ENCODE measurements around the gene CCDC152.

CCDC152 gene

GRCh38 chr5:42784132-42784531 lies 27.5 kb downstream of the CCDC152 start:
- DNase-seq = no peak

GRCh38 chr5:42785756-42786155 lies 29.1 kb downstream of the CCDC152 start:
- DNase-seq = no peak

GRCh38 chr5:42787073-42787472 lies 30.5 kb downstream of the CCDC152 start:
- no peak for DNase-seq

DNA sequence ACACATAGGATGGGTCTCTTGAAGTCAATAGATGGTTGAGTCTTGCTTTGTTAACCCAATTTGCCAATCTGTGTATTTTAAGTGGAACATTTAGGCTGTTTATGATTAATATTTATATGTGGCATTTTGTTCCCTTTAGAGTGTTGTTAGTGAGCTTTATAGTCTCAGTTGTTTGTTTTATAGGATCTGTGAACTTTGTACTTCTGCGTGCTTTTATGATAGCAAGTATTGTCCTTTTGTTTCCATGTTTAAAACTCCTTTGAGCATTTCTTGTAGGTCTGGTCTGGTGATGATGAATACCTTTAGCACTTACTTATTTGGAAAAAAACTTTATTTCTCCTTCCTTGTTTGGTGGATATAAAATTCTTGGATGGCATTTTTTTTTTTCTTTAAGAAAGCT lies 31.2 kb downstream of the CCDC152 start:
- no peak for DNase-seq

DNA sequence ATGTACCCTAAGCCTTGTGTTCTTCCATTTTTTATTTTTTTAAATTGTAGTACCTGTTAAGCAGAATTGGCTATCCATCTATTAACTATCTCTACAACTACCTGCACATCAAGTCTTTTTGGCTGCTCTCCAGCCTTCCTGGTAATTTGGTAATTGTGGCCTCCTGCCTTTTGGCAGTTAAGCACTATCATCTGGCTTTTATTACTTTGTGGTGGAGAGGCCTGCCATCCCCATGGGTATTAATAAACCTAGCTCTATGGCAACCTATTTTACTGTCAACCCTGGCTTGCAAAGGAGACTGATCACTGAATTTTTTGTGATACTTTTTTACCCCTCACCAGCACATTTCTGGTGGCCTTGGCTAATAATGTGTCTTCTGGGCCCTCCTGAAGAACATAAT lies 34.5 kb downstream of the CCDC152 start:
- peak; percentile 88 for DNase-seq

- no peak for DNase-seq
Measured at GRCh38 chr5:42798284-42799240, 41.9 kb downstream of the CCDC152 start.

GRCh38 chr5:42799241-42799608 lies 42.6 kb downstream of the CCDC152 start:
- no peak for DNase-seq

DNA sequence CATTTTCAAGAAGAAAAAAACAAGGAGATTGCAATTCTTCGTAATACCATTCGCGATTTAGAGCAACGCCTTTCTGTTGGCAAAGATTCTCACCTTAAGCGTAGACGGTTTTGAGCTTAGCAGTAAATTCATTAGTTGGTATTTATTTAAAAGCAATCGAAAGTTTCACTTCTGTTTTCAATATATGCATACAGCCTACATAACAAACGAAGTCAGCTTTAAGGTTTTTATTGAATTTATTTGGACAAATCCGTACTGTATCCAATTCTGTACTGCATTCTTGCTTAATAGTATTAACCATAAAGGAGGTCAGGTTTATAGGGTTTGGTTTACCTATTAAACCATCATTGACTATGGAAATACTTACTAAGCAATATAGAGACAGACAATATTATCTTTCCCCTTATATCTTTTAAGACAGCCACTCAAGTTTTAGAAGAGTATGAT lies 43.1 kb downstream of the CCDC152 start:
- DNase-seq = no peak

DNA sequence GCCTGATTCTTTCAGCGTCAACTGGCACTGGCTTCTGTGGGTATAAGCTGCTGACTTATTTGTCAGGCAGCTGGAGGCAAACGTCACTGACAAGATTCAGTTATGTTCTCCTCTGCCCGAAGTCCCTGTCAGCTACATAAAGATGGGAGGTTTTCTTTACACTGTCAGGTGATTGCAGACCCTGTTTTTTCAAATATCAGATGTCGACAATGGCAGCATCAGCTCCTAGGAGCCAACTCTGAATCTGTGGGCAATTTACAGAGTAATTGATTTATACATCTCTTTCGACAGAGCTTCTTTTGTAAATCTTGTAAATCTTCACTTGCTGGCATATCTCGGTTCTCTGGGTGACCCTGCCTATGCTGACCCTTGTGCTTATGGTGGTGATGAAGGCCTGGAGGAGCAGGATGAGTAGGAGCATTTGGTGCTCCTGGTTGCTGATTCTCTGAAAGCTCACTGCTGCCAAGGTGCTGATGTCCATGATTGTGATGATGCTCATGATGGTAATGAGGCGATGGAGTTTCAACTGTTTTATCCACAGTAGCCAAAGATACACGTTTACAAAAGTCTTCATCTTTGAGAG lies 44.2 kb downstream of the CCDC152 start:
- no peak for DNase-seq

GRCh38 chr5:42801516-42802166 lies 45.0 kb downstream of the CCDC152 start:
- no peak for DNase-seq

GRCh38 chr5:42804717-42805339 lies 48.2 kb downstream of the CCDC152 start:
- no peak for DNase-seq

GRCh38 chr5:42806004-42806700 lies 49.5 kb downstream of the CCDC152 start:
- DNase-seq = no peak

DNA sequence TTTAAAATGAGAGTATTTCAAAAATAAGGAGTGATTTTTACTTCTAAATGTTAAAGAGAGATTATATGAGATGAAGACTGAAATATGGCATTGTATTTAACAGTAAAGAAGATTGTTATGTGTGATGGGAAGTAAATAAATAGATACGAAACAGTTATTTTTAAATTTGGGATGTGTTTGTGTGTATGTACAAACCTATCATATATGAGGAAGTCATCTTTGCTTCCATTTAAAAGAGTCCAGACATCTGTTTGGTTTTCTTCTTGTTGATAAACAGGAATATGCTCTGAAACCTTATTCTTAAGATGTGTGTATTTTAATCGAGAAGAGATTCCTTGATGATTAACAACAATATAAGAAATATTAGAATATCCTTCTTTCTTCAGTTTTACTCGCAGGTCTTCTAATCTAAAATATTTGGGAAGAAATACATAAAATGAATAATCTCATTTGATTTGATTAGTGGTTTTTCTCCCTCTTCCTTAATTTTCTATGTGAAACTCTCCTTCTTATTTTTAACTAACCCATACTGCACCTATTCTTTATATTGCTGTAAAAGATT lies 50.2 kb downstream of the CCDC152 start:
- no peak for DNase-seq

GRCh38 chr5:42807722-42808447 lies 51.3 kb downstream of the CCDC152 start:
- DNase-seq = no peak

- DNase-seq = no peak
Measured at GRCh38 chr5:42808888-42809611, 52.4 kb downstream of the CCDC152 start.

DNA sequence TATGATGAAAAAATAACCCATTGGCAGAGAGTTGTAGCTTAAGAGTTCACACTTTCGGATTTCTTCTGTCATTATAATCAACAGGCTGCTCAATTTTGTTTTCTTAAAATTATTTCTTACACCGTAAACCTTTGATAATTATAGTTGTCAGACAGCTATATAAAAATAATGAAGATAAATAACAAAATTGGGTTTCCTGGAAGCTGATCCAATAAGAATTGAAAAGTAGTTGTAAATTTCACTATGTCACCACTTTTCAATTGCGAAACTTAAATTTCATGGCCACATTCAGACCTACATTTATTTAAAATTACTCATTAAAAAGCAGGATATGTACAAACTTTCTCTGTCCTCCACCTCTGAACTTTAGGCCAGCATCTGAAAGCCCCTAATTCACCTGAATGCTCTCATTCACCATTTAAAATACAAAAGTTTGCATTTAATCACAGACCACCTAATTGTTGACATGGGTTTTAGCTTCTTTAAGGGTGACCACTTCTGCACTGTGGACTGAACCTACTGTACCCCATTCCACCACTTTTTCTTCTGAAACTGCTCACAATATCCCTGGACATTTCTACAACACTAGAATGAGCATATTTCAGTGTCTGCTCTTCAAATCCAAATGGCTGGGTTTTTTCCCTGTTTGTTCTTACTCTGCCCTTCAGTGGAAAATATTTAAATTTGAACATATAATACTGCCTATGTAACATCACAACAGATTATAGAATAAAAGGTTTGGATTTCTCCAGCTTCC lies 54.4 kb downstream of the CCDC152 start:
- DNase-seq = no peak

DNA sequence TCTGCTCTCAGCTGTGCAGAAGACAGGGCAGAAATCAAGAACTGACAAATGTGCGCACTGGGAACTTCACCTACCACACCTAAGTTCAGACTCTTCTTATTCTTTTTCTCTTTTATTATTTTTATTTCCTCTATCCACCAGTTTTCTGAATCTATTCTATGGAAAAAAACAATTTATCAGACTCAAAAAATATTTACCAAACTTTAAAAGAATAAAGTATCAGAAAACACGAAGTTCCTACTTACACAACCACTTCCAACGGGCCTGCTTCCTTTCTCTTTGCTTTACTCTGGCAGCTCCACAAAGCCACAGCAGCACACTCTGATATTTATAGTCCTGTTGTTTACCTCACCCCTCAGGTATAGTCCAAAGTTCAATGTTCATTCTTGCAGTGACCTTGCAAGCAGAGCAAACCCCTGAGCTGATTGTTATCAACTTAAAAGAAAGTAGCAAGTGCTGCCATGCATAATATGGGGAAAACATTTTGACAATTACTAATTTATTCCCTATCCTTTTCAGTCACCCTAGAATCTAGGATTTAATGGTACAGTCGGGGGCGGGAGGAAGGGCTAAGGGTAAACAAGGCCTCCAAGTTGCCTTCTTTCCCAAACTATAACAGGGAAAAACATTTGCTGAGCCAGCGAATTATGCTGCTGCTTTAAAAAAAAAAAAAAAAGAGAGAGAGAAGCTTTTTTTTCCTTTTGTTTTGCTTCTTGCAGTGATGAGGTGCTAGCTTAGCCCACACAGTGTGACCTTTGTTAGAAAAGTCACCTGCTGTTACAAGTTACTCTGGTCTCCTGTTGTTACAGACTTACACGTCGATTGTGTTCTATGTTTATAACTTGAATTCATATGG lies 55.2 kb downstream of the CCDC152 start, which contains the start of gene SELENOP:
Gene SELENOP, minus strand, starts transcription at position 302 of the 856 bp plus-strand sequence. CDS start 3,539 bp downstream, outside the sequence.
- DNase-seq = peak; percentile 93

DNA sequence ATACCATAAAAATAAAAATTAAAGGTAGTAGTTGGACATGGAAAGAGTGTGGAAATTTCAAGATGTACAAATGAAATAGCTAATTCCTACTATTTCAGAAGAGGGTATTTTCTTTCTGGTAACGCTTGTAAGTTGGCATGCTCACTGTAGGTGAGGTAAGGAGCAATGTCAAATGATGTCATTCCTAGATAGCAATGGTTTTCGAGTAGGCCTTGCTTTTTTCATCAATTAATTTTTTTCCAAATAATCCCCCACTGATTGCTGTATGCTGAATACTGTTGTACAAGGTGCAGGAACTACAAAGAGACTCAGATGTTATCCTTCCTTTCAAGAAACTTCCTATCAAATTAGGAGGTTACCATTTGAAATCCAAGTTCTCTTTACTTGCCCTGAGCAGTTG lies 56.0 kb downstream of the CCDC152 start:
- no peak for DNase-seq

DNA sequence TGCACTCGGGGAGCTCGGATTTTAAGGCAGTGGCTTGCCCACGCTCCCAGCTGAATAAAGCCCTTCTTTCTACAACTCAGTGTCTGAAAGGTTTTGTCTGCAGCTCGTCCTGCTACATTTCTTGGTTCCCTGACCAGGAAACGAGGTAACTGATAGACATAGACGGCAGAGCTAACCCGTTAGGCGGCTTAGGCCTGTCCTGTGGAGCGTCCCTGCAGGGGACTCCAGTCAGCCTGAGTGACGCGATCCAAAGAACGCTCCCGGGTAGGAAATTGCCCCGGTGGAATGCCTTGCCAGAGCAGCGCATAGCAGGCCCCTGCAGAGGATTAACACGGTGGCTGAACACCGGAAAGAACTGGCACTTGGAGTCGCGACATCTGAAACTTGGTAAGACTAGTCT lies 56.9 kb downstream of the CCDC152 start:
- no peak for DNase-seq
